GM10847 (cell line): ENCODE results near the gene NECTIN2.

ENCODE experiments used
- POLR2A ChIP-seq: IDR thresholded peaks from 2 replicates; pipeline ENCODE4 v1.6.1; 2011; ENCODE audit not compliant: insufficient read length; ENCODE audit errors: extremely low read depth

Gene NECTIN2

GRCh38 chr19:44845612-44846454 lies at the start of gene NECTIN2:
Gene NECTIN2 (plus strand): TSS chr19:44846297. CDS start chr19:44846526, 229 bp downstream.
- TF ChIP-seq POLR2A, result no peak

- TF ChIP-seq POLR2A, result no peak
Observed at GRCh38 chr19:44796701-44797115, 49.4 kb upstream of the NECTIN2 start.

GRCh38 chr19:44799627-44800346 lies 46.3 kb upstream of the NECTIN2 start:
- no peak for TF ChIP-seq POLR2A

GRCh38 chr19:44800461-44800860 lies 45.6 kb upstream of the NECTIN2 start:
- TF ChIP-seq POLR2A, result no peak

- TF ChIP-seq POLR2A, result no peak
Observed at GRCh38 chr19:44803442-44804428, 42.4 kb upstream of the NECTIN2 start.

- TF ChIP-seq POLR2A, result no peak
Observed at GRCh38 chr19:44806291-44806690, 39.8 kb upstream of the NECTIN2 start.

GRCh38 chr19:44807162-44807561 lies 38.9 kb upstream of the NECTIN2 start:
- no peak for TF ChIP-seq POLR2A

- no peak for TF ChIP-seq POLR2A
Observed at GRCh38 chr19:44807652-44808462, 38.2 kb upstream of the NECTIN2 start.

GRCh38 chr19:44808463-44809371 lies 37.4 kb upstream of the NECTIN2 start, which contains the start of gene BCAM:
Gene BCAM (plus strand): TSS chr19:44809103. CDS start chr19:44809125, 22 bp downstream.
- no peak for TF ChIP-seq POLR2A

- no peak for TF ChIP-seq POLR2A
Observed at GRCh38 chr19:44809577-44810233, 36.4 kb upstream of the NECTIN2 start.

GRCh38 chr19:44810234-44811121 lies 35.6 kb upstream of the NECTIN2 start:
- TF ChIP-seq POLR2A, result no peak

- TF ChIP-seq POLR2A, result no peak
Observed at GRCh38 chr19:44811122-44811419, 35.0 kb upstream of the NECTIN2 start.
